Measurements from ENCODE around the gene MRPS27.

GRCh38 chr5:72212171-72212570 lies 107.9 kb downstream of the MRPS27 start:
- TF ChIP-seq POLR2A (IDR thresholded peaks at IDR 0.05; ENCODE audit: low read depth, low read length) (no peak), POLR2AphosphoS5 (IDR thresholded peaks at IDR 0.05; ENCODE audit: low read depth, low read length) (no peak)

All from GM12891 (cell line).